WTC11 (cell line): ENCODE data around the gene SLIT2. TPM values are rescaled to one million over a fixed set of nuclear protein-coding genes. Genes with fewer than 3 reads are reported as not detected.

Source experiments
- ATAC-seq: fragments of 200-7000 bp; cut with Tn5 transposase; 2 replicates; pipeline ENCODE4 v1.10.0; 2021; ENCODE audit warnings: mild to moderate bottlenecking, moderate library complexity
- CTCF ChIA-PET: fragments of 300-600 bp; sonication (Branson Sonifier 250); formaldehyde crosslinking; loops from one replicate; lab custom pipeline; 2021; ENCODE audit warnings: antibody characterized with exemption; lab: Charles Lee
- POLR2A ChIA-PET: fragments of 350-600 bp; sonication (Branson Sonifier 250); formaldehyde crosslinking; loops from one replicate; lab custom pipeline; 2021; ENCODE audit warnings: antibody characterized with exemption; lab: Charles Lee
- DNase-seq: peaks from one replicate; pipeline ENCODE4 v3.0.0; 2021; ENCODE audit warnings: low spot score
- H3K27ac Mint-ChIP-seq: 2 replicates; pipeline ENCODE4 v1.8.0; 2021; ENCODE audit warnings: mixed read lengths
- H3K27me3 Mint-ChIP-seq: 2 replicates; pipeline ENCODE4 v1.8.0; 2021; ENCODE audit warnings: low read depth, mild to moderate bottlenecking, moderate library complexity, mixed read lengths
- H3K36me3 Mint-ChIP-seq: 2 replicates; pipeline ENCODE4 v1.8.0; 2021; ENCODE audit warnings: mixed read lengths
- H3K4me1 Mint-ChIP-seq: 2 replicates; pipeline ENCODE4 v1.8.0; 2022; ENCODE audit warnings: mixed read lengths
- H3K4me3 Mint-ChIP-seq: 2 replicates; pipeline ENCODE4 v1.8.0; 2021; ENCODE audit warnings: mild to moderate bottlenecking, moderate library complexity, mixed read lengths
- H3K9me3 Mint-ChIP-seq: 2 replicates; pipeline ENCODE4 v1.8.0; 2021; ENCODE audit warnings: mixed read lengths
- ATF1 ChIP-seq: sonication (generic); formaldehyde crosslinking; IDR thresholded peaks from 2 replicates; pipeline ENCODE4 v1.8.1; 2023; ENCODE audit warnings: mild to moderate bottlenecking, moderate library complexity, missing genetic modification reagents
- ESRRA ChIP-seq: sonication (generic); formaldehyde crosslinking; IDR thresholded peaks from 2 replicates; pipeline ENCODE4 v1.8.1; 2022; ENCODE audit warnings: mild to moderate bottlenecking, missing genetic modification reagents, borderline replicate concordance
- ETV6 ChIP-seq: sonication (generic); formaldehyde crosslinking; IDR thresholded peaks from 2 replicates; pipeline ENCODE4 v1.8.1; 2022; ENCODE audit warnings: mild to moderate bottlenecking, missing genetic modification reagents
- GABPB1 ChIP-seq: sonication (generic); formaldehyde crosslinking; IDR thresholded peaks from 2 replicates; pipeline ENCODE4 v1.8.1; 2023; ENCODE audit warnings: mild to moderate bottlenecking, missing genetic modification reagents
- GTF2I ChIP-seq: fragments of 250-450 bp; sonication (Bioruptor Pico); conservative IDR thresholded peaks from 2 replicates; pipeline ENCODE4 v1.4.0; 2021; ENCODE audit warnings: mild to moderate bottlenecking
- NFYB ChIP-seq: sonication (generic); formaldehyde crosslinking; conservative IDR thresholded peaks from 2 replicates; pipeline ENCODE4 v1.8.0; 2022; ENCODE audit warnings: low read depth, missing genetic modification reagents
- NR1H2 ChIP-seq: sonication (generic); formaldehyde crosslinking; IDR thresholded peaks from 2 replicates; pipeline ENCODE4 v1.9.0; 2021; ENCODE audit warnings: mild to moderate bottlenecking, moderate library complexity, missing genetic modification reagents
- PRRX2 ChIP-seq: fragments of 250-450 bp; sonication (Bioruptor Pico); IDR thresholded peaks from 2 replicates; pipeline ENCODE4 v1.8.0; 2021; ENCODE audit warnings: mild to moderate bottlenecking
- RELA ChIP-seq: sonication (generic); formaldehyde crosslinking; IDR thresholded peaks from 2 replicates; pipeline ENCODE4 v1.8.1; 2022; ENCODE audit warnings: missing genetic modification reagents, mild to moderate bottlenecking, borderline replicate concordance
- SOX15 ChIP-seq: fragments of 250-450 bp; sonication (Bioruptor Pico); IDR thresholded peaks from 2 replicates; pipeline ENCODE4 v1.9.0; 2021; ENCODE audit warnings: mild to moderate bottlenecking
- TCF7 ChIP-seq: sonication (generic); formaldehyde crosslinking; IDR thresholded peaks from 2 replicates; pipeline ENCODE4 v1.8.0; 2022; ENCODE audit warnings: mild to moderate bottlenecking, low read depth, missing genetic modification reagents, moderate library complexity
- ZNF263 ChIP-seq: sonication (generic); formaldehyde crosslinking; IDR thresholded peaks from 2 replicates; pipeline ENCODE4 v1.8.1; 2022; ENCODE audit warnings: low read depth, mild to moderate bottlenecking, moderate library complexity, missing genetic modification reagents
- ZNF423 ChIP-seq: fragments of 250-450 bp; sonication (Bioruptor Pico); IDR thresholded peaks from 2 replicates; pipeline ENCODE4 v2.1.2; 2022; ENCODE audit warnings: mild to moderate bottlenecking, moderate library complexity
- total RNA-seq: library from RNA; stranded (reverse); gene quantifications from 3 replicates; pipeline ENCODE4 v1.2.3, GENCODE V29; 2021
- TF ChIP-seq, protein P1 (sequence below): sonication (generic); formaldehyde crosslinking; IDR thresholded peaks from 2 replicates; pipeline ENCODE4 v1.8.0; 2022; ENCODE audit warnings: missing genetic modification reagents
- TF ChIP-seq, protein P2 (sequence below): fragments of 250-450 bp; sonication (Bioruptor Pico); IDR thresholded peaks from 2 replicates; pipeline ENCODE4 v1.9.0; 2021; ENCODE audit warnings: moderate library complexity, mild to moderate bottlenecking, inconsistent platforms, borderline replicate concordance
- TF ChIP-seq, protein P3 (sequence below): sonication (generic); formaldehyde crosslinking; IDR thresholded peaks from 2 replicates; pipeline ENCODE4 v1.8.1; 2023; ENCODE audit warnings: mild to moderate bottlenecking, moderate library complexity, missing genetic modification reagents
- TF ChIP-seq, protein P4 (sequence below): sonication (generic); formaldehyde crosslinking; conservative IDR thresholded peaks from 2 replicates; pipeline ENCODE4 v1.8.1; 2023; ENCODE audit warnings: mild to moderate bottlenecking, low read depth, missing genetic modification reagents, moderate library complexity
- TF ChIP-seq, protein P5 (sequence below): sonication (generic); formaldehyde crosslinking; IDR thresholded peaks from 2 replicates; pipeline ENCODE4 v1.8.0; 2023; ENCODE audit warnings: missing genetic modification reagents, mild to moderate bottlenecking, borderline replicate concordance

The SLIT2 gene
- total RNA-seq, 1 experiment from 2014 or later = 6.8 TPM

DNA sequence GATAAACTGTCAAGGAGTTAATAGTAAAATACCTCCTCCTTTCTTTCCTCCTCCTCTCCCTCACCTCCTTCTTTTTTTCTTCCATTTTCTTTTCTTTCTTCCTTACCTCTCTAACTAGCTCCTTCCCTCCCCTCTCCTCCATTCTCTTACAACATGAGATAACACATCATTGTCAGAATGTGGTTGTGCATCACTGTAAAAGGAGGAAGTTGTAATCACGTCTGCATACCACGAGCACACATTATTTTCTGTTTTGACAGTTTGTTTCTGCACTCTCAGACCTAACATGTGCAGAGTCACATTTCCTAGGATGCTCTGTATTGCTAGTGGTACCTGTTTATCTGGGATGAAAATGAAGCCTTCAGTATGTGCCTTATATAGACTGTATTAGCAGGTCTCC is 9.1 kb downstream of the SLIT2 start (continued):
- TF ChIP-seq, protein P1, sequence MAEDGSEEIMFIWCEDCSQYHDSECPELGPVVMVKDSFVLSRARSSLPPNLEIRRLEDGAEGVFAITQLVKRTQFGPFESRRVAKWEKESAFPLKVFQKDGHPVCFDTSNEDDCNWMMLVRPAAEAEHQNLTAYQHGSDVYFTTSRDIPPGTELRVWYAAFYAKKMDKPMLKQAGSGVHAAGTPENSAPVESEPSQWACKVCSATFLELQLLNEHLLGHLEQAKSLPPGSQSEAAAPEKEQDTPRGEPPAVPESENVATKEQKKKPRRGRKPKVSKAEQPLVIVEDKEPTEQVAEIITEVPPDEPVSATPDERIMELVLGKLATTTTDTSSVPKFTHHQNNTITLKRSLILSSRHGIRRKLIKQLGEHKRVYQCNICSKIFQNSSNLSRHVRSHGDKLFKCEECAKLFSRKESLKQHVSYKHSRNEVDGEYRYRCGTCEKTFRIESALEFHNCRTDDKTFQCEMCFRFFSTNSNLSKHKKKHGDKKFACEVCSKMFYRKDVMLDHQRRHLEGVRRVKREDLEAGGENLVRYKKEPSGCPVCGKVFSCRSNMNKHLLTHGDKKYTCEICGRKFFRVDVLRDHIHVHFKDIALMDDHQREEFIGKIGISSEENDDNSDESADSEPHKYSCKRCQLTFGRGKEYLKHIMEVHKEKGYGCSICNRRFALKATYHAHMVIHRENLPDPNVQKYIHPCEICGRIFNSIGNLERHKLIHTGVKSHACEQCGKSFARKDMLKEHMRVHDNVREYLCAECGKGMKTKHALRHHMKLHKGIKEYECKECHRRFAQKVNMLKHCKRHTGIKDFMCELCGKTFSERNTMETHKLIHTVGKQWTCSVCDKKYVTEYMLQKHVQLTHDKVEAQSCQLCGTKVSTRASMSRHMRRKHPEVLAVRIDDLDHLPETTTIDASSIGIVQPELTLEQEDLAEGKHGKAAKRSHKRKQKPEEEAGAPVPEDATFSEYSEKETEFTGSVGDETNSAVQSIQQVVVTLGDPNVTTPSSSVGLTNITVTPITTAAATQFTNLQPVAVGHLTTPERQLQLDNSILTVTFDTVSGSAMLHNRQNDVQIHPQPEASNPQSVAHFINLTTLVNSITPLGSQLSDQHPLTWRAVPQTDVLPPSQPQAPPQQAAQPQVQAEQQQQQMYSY (CRISPR knock-in tag) = no peak
- no peak for TF ChIP-seq ZNF263

DNA sequence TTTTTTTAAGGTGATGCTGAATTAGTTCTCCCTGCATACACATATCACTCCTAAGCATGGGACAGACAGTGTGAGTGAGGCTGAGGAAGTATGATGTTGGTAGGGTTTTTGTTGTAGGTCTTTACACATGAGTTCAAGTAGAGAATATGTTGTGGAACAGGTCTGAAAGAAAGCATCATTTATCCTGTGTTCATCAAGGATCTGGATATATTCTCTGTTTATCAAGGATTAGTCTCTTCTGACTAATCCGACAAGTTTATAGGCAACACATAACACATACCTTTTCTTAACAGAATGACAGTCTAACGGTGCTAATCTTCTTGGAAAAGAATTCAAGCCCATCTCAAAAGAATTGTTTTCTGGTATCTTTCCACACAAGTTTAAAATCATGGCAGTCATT is 10.5 kb downstream of the SLIT2 start:
- no peak for ATAC-seq
- peaks cover 6% of the 10 kb centered on the region for H3K4me1 Mint-ChIP-seq
- H3K4me3 Mint-ChIP-seq = no peak overlapping the region
- no peak overlapping the region for H3K27ac Mint-ChIP-seq
- POLR2A ChIA-PET = no interaction called here
- H3K9me3 Mint-ChIP-seq = no peaks in the 10 kb centered on the region
- DNase-seq = no peak
- H3K27me3 Mint-ChIP-seq = peaks cover 2% of the 10 kb centered on the region
- TF ChIP-seq, protein P2, sequence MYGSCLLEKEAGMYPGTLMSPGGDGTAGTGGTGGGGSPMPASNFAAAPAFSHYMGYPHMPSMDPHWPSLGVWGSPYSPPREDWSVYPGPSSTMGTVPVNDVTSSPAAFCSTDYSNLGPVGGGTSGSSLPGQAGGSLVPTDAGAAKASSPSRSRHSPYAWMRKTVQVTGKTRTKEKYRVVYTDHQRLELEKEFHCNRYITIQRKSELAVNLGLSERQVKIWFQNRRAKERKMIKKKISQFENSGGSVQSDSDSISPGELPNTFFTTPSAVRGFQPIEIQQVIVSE = no peak
- no peak for TF ChIP-seq ZNF423 (CRISPR knock-in tag)
- TF ChIP-seq, protein P3, sequence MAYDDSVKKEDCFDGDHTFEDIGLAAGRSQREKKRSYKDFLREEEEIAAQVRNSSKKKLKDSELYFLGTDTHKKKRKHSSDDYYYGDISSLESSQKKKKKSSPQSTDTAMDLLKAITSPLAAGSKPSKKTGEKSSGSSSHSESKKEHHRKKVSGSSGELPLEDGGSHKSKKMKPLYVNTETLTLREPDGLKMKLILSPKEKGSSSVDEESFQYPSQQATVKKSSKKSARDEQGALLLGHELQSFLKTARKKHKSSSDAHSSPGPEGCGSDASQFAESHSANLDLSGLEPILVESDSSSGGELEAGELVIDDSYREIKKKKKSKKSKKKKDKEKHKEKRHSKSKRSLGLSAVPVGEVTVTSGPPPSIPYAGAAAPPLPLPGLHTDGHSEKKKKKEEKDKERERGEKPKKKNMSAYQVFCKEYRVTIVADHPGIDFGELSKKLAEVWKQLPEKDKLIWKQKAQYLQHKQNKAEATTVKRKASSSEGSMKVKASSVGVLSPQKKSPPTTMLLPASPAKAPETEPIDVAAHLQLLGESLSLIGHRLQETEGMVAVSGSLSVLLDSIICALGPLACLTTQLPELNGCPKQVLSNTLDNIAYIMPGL (CRISPR knock-in tag) = no peak
- TF ChIP-seq, protein P4, sequence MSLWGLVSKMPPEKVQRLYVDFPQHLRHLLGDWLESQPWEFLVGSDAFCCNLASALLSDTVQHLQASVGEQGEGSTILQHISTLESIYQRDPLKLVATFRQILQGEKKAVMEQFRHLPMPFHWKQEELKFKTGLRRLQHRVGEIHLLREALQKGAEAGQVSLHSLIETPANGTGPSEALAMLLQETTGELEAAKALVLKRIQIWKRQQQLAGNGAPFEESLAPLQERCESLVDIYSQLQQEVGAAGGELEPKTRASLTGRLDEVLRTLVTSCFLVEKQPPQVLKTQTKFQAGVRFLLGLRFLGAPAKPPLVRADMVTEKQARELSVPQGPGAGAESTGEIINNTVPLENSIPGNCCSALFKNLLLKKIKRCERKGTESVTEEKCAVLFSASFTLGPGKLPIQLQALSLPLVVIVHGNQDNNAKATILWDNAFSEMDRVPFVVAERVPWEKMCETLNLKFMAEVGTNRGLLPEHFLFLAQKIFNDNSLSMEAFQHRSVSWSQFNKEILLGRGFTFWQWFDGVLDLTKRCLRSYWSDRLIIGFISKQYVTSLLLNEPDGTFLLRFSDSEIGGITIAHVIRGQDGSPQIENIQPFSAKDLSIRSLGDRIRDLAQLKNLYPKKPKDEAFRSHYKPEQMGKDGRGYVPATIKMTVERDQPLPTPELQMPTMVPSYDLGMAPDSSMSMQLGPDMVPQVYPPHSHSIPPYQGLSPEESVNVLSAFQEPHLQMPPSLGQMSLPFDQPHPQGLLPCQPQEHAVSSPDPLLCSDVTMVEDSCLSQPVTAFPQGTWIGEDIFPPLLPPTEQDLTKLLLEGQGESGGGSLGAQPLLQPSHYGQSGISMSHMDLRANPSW (CRISPR knock-in tag) = no peak
- no peak for TF ChIP-seq ATF1 (CRISPR knock-in tag)
- TF ChIP-seq ESRRA = no peak
- TF ChIP-seq GTF2I = no peak
- TF ChIP-seq, all 79 proteins: peak for 0
- CTCF ChIA-PET = no interaction called here
- H3K36me3 Mint-ChIP-seq = no peaks in the 10 kb centered on the region

GRCh38 chr4:20264688-20265087 is 13.0 kb downstream of the SLIT2 start:
- no peak overlapping the region for H3K4me3 Mint-ChIP-seq
- POLR2A ChIA-PET = no interaction called here
- TF ChIP-seq TCF7 (CRISPR knock-in tag) (no peak), NFYB (CRISPR knock-in tag) (no peak), GABPB1 (no peak), SOX15 (no peak), RELA (CRISPR knock-in tag) (no peak), ETV6 (CRISPR knock-in tag) (no peak), ESRRA (no peak), PRRX2 (CRISPR knock-in tag) (no peak), NR1H2 (CRISPR knock-in tag) (no peak)
- TF ChIP-seq, protein P5, sequence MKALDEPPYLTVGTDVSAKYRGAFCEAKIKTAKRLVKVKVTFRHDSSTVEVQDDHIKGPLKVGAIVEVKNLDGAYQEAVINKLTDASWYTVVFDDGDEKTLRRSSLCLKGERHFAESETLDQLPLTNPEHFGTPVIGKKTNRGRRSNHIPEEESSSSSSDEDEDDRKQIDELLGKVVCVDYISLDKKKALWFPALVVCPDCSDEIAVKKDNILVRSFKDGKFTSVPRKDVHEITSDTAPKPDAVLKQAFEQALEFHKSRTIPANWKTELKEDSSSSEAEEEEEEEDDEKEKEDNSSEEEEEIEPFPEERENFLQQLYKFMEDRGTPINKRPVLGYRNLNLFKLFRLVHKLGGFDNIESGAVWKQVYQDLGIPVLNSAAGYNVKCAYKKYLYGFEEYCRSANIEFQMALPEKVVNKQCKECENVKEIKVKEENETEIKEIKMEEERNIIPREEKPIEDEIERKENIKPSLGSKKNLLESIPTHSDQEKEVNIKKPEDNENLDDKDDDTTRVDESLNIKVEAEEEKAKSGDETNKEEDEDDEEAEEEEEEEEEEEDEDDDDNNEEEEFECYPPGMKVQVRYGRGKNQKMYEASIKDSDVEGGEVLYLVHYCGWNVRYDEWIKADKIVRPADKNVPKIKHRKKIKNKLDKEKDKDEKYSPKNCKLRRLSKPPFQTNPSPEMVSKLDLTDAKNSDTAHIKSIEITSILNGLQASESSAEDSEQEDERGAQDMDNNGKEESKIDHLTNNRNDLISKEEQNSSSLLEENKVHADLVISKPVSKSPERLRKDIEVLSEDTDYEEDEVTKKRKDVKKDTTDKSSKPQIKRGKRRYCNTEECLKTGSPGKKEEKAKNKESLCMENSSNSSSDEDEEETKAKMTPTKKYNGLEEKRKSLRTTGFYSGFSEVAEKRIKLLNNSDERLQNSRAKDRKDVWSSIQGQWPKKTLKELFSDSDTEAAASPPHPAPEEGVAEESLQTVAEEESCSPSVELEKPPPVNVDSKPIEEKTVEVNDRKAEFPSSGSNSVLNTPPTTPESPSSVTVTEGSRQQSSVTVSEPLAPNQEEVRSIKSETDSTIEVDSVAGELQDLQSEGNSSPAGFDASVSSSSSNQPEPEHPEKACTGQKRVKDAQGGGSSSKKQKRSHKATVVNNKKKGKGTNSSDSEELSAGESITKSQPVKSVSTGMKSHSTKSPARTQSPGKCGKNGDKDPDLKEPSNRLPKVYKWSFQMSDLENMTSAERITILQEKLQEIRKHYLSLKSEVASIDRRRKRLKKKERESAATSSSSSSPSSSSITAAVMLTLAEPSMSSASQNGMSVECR (CRISPR knock-in tag) = no peak
- TF ChIP-seq, protein P3 (CRISPR knock-in tag) = no peak

More at GRCh38 chr4:20264688-20265087, 13.0 kb downstream of the SLIT2 start:
- Mint-ChIP-seq H3K9me3 (no peaks in the 10 kb centered on the region), H3K4me1 (peaks cover 2% of the 10 kb centered on the region), H3K27ac (no peak overlapping the region), H3K36me3 (no peaks in the 10 kb centered on the region), H3K27me3 (no peaks in the 10 kb centered on the region)
- no peak for DNase-seq
- no peak for ATAC-seq
- CTCF ChIA-PET = no interaction called here
